DMS114 treated with DMSO at 0.1 percent for 48 hours (cell line): ENCODE measurements around the gene TLR9.

ENCODE experiments used
- DNase-seq: peaks from one replicate; lab custom pipeline; 2025; ENCODE audit not compliant: unreplicated experiment; lab: John Stamatoyannopoulos, UW

The TLR9 gene

GRCh38 chr3:52248165-52248541 lies 22.7 kb upstream of the TLR9 start:
- DNase-seq, result no peak

- DNase-seq, result no peak
Observed at GRCh38 chr3:52247409-52248164, 22.1 kb upstream of the TLR9 start.

GRCh38 chr3:52246728-52247408 lies 21.4 kb upstream of the TLR9 start:
- no peak for DNase-seq

- no peak for DNase-seq
Observed at GRCh38 chr3:52246264-52246620, 20.8 kb upstream of the TLR9 start.

- no peak for DNase-seq
Observed at GRCh38 chr3:52245322-52246263, 20.1 kb upstream of the TLR9 start, which contains the start of gene PPM1M. Gene PPM1M, plus strand, starts transcription at chr3:52245759. Its CDS starts 66 bp downstream, at chr3:52245825.

- DNase-seq, result no peak
Observed at GRCh38 chr3:52243791-52244628, 18.6 kb upstream of the TLR9 start.

- no peak for DNase-seq
Observed at GRCh38 chr3:52242039-52242438, 16.6 kb upstream of the TLR9 start.

GRCh38 chr3:52240886-52241370 lies 15.5 kb upstream of the TLR9 start:
- DNase-seq, result no peak

- DNase-seq, result peak; percentile 37
Observed at GRCh38 chr3:52240059-52240885, 14.8 kb upstream of the TLR9 start.

GRCh38 chr3:52238761-52239701 lies 13.6 kb upstream of the TLR9 start, which contains the start of gene TWF2:
Gene TWF2, minus strand, starts transcription at chr3:52239158. Its CDS starts 142 bp downstream, at chr3:52239016.
- DNase-seq, result peak; percentile 46

- DNase-seq, result no peak
Observed at GRCh38 chr3:52238193-52238760, 12.8 kb upstream of the TLR9 start.

GRCh38 chr3:52237657-52238172 lies 12.3 kb upstream of the TLR9 start:
- no peak for DNase-seq

- no peak for DNase-seq
Observed at GRCh38 chr3:52237006-52237656, 11.7 kb upstream of the TLR9 start.

GRCh38 chr3:52236424-52236886 lies 11.0 kb upstream of the TLR9 start:
- no peak for DNase-seq

- no peak for DNase-seq
Observed at GRCh38 chr3:52234516-52235447, 9.3 kb upstream of the TLR9 start.

GRCh38 chr3:52233968-52234367 lies 8.5 kb upstream of the TLR9 start:
- no peak for DNase-seq
